CD14-positive monocyte (primary cell): ENCODE results near the gene PDCD11. TPM values are rescaled to one million over a fixed set of nuclear protein-coding genes. Genes with fewer than 3 reads are reported as not detected.
A peak's percentile ranks its signal among the peaks of the same experiment; 100 is the strongest.

Experiments
- DNase-seq, 3 donors: peaks; one replicate each; pipeline ENCODE4 v3.0.0-alpha.2; 2011 to 2022
- H2AFZ ChIP-seq: 2 replicates; pipeline ENCODE4 v1.6.0; 2012; ENCODE audit warnings: mild to moderate bottlenecking, low read depth, low read length, inconsistent platforms; ENCODE audit not compliant: insufficient read depth, poor library complexity, severe bottlenecking
- H3K27ac ChIP-seq, 2 donors: 1 replicate in 1 of 2; 2 replicates in 1 of 2; pipeline ENCODE4 v1.5.1; 2012 to 2013; ENCODE audit warnings: low read length in 2 of 2, control low read depth in 1 of 2, inconsistent platforms in 1 of 2, low read depth in 1 of 2, mild to moderate bottlenecking in 1 of 2
- H3K27me3 ChIP-seq, 2 donors: one replicate each; pipeline versions ENCODE4 v1.6.0 to v1.6.1; 2011 to 2013; ENCODE audit warnings: low read length in 2 of 2; ENCODE audit not compliant: control insufficient read depth in 2 of 2, insufficient read depth in 2 of 2
- H3K36me3 ChIP-seq, 2 donors: replicated peaks in 1 of 2; 1 replicate in 1 of 2; 2 replicates in 1 of 2; pipeline versions ENCODE4 v1.5.1 to v1.6.1; 2012 to 2013; ENCODE audit warnings: low read length in 2 of 2, control low read depth in 1 of 2, inconsistent platforms in 1 of 2, mild to moderate bottlenecking in 1 of 2; ENCODE audit not compliant: insufficient read depth in 2 of 2, control insufficient read depth in 1 of 2
- H3K4me1 ChIP-seq, 2 donors: 1 replicate in 1 of 2; 2 replicates in 1 of 2; pipeline versions ENCODE4 v1.5.1 to v1.6.1; 2012 to 2013; ENCODE audit warnings: low read length in 2 of 2, control low read depth in 1 of 2, inconsistent platforms in 1 of 2, mild to moderate bottlenecking in 1 of 2, moderate library complexity in 1 of 2; ENCODE audit not compliant: insufficient read depth in 2 of 2, control insufficient read depth in 1 of 2
- H3K4me2 ChIP-seq: replicated peaks from 2 replicates; pipeline ENCODE3; 2012; ENCODE audit warnings: low read length, moderate library complexity, mild to moderate bottlenecking; ENCODE audit not compliant: poor library complexity, severe bottlenecking; ENCODE audit errors: extremely low read depth
- H3K4me3 ChIP-seq, 3 experiments: fragments of 200-600 bp in 1 of 3; sonication (generic) in 1 of 3; replicated peaks in 1 of 3; 1 replicate in 2 of 3; 2 replicates in 1 of 3; pipeline ENCODE4 v1.5.1; 2011 to 2013; ENCODE audit warnings: low read length in 3 of 3, mild to moderate bottlenecking in 3 of 3, control low read depth in 2 of 3, low read depth in 2 of 3, inconsistent platforms in 1 of 3, moderate library complexity in 1 of 3
- H3K79me2 ChIP-seq: 2 replicates; pipeline ENCODE4 v1.6.0; 2012; ENCODE audit warnings: mild to moderate bottlenecking, control low read depth, inconsistent platforms, low read length, moderate library complexity; ENCODE audit not compliant: insufficient read depth
- H3K9ac ChIP-seq: 2 replicates; pipeline ENCODE4 v1.6.0; 2017; ENCODE audit warnings: low read length, mild to moderate bottlenecking; ENCODE audit not compliant: insufficient read depth, poor library complexity, severe bottlenecking
- H3K9me3 ChIP-seq, 2 donors: replicated peaks in 1 of 2; 1 replicate in 1 of 2; 2 replicates in 1 of 2; pipeline versions ENCODE4 v1.5.1 to v1.6.1; 2012 to 2013; ENCODE audit warnings: low read length in 2 of 2, control low read depth in 1 of 2; ENCODE audit not compliant: control insufficient read depth in 1 of 2, insufficient read depth in 1 of 2
- H4K20me1 ChIP-seq: 2 replicates; pipeline ENCODE4 v1.6.0; 2012; ENCODE audit warnings: mild to moderate bottlenecking, low read length, control low read depth, moderate library complexity; ENCODE audit not compliant: insufficient read depth
- H3K27ac Mint-ChIP-seq, 7 donors: one replicate each; pipeline ENCODE4 v1.8.0; 2020; ENCODE audit warnings: mild to moderate bottlenecking in 7 of 7, mixed read lengths in 7 of 7, moderate library complexity in 6 of 7, inconsistent platforms in 2 of 7
- H3K27me3 Mint-ChIP-seq, 3 donors: one replicate each; pipeline ENCODE4 v1.8.0; 2021 to 2022; ENCODE audit warnings: low read depth in 3 of 3, mild to moderate bottlenecking in 3 of 3, mixed read lengths in 3 of 3, moderate library complexity in 3 of 3, inconsistent platforms in 1 of 3
- H3K36me3 Mint-ChIP-seq, 2 donors: one replicate each; pipeline ENCODE4 v1.8.0; 2020; ENCODE audit warnings: mixed read lengths in 2 of 2, inconsistent platforms in 1 of 2, mild to moderate bottlenecking in 1 of 2
- H3K4me1 Mint-ChIP-seq: one replicate; pipeline ENCODE4 v1.8.0; 2020; ENCODE audit warnings: mild to moderate bottlenecking, mixed read lengths
- H3K4me3 Mint-ChIP-seq, 2 donors: one replicate each; pipeline ENCODE4 v1.8.0; 2020; ENCODE audit warnings: mild to moderate bottlenecking in 2 of 2, mixed read lengths in 2 of 2, moderate library complexity in 1 of 2
- H3K9me3 Mint-ChIP-seq, 7 donors: one replicate each; pipeline ENCODE4 v1.8.0; 2020 to 2022; ENCODE audit warnings: mixed read lengths in 7 of 7, mild to moderate bottlenecking in 6 of 7, moderate library complexity in 6 of 7, inconsistent platforms in 2 of 7
- WGBS: methylation state at CpG from one replicate; pipeline ENCODE4 v1.1.5; 2013; ENCODE audit warnings: missing lambda C conversion rate; ENCODE audit not compliant: insufficient coverage; 5-methylcytosine and 5-hydroxymethylcytosine counted together
- intact Hi-C, 2 donors: fragments of 100-400 bp; cut with micrococcal nuclease; formaldehyde crosslinking; loops; one replicate each; pipeline versions ENCODE4 v1.15.0 to v1.15.1; 2023
- polyA plus RNA-seq, 3 donors: library from polyadenylated mRNA; depleted of rRNA in 1 of 3; unstranded in 2 of 3; stranded (reverse) in 1 of 3; fragments of 300-500 nt in 2 of 3; fragments of >200 nt in 1 of 3; fragmentation: Illumina TruSeq in 2 of 3; gene quantifications; 1 replicate in 2 of 3; 2 replicates in 1 of 3; pipeline ENCODE4 v1.2.3, GENCODE V29; 2012 to 2021
- TF ChIP-seq, protein P1 (sequence below): fragments of 200-600 bp; IDR thresholded peaks from one replicate; pipeline ENCODE4 v1.8.0; 2022; ENCODE audit warnings: antibody characterized with exemption, mild to moderate bottlenecking

The PDCD11 gene
- polyA plus RNA-seq, 3 donors: 2.9 to 9.7 (median 3.3) TPM

DNA sequence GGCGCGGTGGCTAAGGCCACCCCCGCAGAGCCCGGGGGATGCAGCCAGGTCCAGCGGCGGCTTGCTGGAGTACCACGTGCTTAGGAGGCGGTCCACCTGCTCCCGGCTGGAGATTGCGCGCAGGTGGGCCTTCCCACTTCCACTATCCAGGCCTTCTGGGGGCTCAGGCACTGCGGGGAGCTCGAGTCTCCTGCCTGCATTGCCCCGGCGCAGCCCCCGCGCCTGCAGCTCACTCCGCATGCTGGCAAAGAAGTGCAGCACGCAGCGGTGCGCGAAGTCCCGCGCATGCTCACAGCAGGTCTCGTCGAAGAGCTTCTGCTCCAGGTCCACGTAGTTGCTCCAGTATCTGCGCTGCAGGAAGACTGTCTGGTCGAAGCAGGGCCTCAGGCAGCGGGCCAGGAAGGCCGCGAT lies 76.8 kb downstream of the PDCD11 start:
- H3K4me2 ChIP-seq: no peak overlapping the region
- H3K27me3 ChIP-seq: no peaks in the 10 kb centered on the region
- H3K4me3 Mint-ChIP-seq: no peak overlapping the region
- H3K9ac ChIP-seq: no peak overlapping the region
- H3K79me2 ChIP-seq: no peaks in the 10 kb centered on the region
- no peaks in the 10 kb centered on the region for H3K36me3 ChIP-seq
- no peak overlapping the region for H3K4me3 ChIP-seq
- peaks cover 0 to 9% (median 3%) of the 10 kb centered on the region in 7 donors for H3K9me3 Mint-ChIP-seq
- H3K27ac ChIP-seq: peak overlapping the region; percentile 90
- H2AFZ ChIP-seq: no peak overlapping the region
- no peaks in the 10 kb centered on the region for H3K9me3 ChIP-seq
- TF ChIP-seq, protein P1, sequence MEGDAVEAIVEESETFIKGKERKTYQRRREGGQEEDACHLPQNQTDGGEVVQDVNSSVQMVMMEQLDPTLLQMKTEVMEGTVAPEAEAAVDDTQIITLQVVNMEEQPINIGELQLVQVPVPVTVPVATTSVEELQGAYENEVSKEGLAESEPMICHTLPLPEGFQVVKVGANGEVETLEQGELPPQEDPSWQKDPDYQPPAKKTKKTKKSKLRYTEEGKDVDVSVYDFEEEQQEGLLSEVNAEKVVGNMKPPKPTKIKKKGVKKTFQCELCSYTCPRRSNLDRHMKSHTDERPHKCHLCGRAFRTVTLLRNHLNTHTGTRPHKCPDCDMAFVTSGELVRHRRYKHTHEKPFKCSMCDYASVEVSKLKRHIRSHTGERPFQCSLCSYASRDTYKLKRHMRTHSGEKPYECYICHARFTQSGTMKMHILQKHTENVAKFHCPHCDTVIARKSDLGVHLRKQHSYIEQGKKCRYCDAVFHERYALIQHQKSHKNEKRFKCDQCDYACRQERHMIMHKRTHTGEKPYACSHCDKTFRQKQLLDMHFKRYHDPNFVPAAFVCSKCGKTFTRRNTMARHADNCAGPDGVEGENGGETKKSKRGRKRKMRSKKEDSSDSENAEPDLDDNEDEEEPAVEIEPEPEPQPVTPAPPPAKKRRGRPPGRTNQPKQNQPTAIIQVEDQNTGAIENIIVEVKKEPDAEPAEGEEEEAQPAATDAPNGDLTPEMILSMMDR: no peak
- DNase-seq: no peak
- no peaks in the 10 kb centered on the region for H4K20me1 ChIP-seq
- WGBS: 96% methylated on average over 30 of the region's 32 CpGs
- peak overlapping the region in 2 of 7 donors; percentile 32 to 53 for H3K27ac Mint-ChIP-seq
- H3K4me1 ChIP-seq: peaks cover 58 to 63% of the 10 kb centered on the region in 2 donors
- peaks cover 50% of the 10 kb centered on the region for H3K4me1 Mint-ChIP-seq
- intact Hi-C loops: no loop called here
- peaks cover 0 to 5% of the 10 kb centered on the region in 2 donors for H3K36me3 Mint-ChIP-seq
- peaks cover 0 to 8% (median 0%) of the 10 kb centered on the region in 3 donors for H3K27me3 Mint-ChIP-seq

DNA sequence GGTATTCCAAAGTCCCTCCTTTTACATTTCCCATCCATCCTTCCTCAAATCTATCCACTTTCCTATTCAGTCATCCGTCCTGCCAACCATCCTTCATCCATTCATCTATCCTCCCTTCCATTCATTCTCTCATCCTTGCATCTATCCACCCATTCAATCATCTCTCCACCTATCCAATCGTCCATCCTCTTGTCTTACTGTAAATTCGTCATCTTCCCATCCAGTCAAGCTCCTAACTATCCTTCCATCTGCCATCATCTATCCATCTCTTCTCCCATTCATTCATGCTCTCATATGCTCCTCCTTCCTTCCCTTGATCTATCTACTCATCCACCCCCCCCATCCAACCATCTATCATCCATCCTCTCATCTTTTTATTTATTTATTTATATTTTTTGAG lies 77.7 kb downstream of the PDCD11 start:
- Histone ChIP-seq H3K27me3 (no peaks in the 10 kb centered on the region), H3K27ac (no peak overlapping the region), H3K36me3 (no peaks in the 10 kb centered on the region), H4K20me1 (no peaks in the 10 kb centered on the region), H3K4me1 (peaks cover 51 to 59% of the 10 kb centered on the region in 2 donors), H3K9me3 (no peaks in the 10 kb centered on the region), H2AFZ (no peak overlapping the region), H3K79me2 (no peaks in the 10 kb centered on the region), H3K9ac (no peak overlapping the region), H3K4me3 (no peak overlapping the region), H3K4me2 (no peak overlapping the region)
- no peak for DNase-seq
- peak overlapping the region in 1 of 7 donors; percentile 3 for H3K27ac Mint-ChIP-seq
- TF ChIP-seq, protein P1: no peak
- intact Hi-C loops: no loop called here
- H3K36me3 Mint-ChIP-seq: peaks cover 0 to 5% of the 10 kb centered on the region in 2 donors
- peaks cover 0 to 9% (median 3%) of the 10 kb centered on the region in 7 donors for H3K9me3 Mint-ChIP-seq
- WGBS: 98% methylated on average over 3 of the region's 3 CpGs
- H3K27me3 Mint-ChIP-seq: peaks cover 0 to 8% (median 0%) of the 10 kb centered on the region in 3 donors
- H3K4me3 Mint-ChIP-seq: no peak overlapping the region
- peaks cover 42% of the 10 kb centered on the region for H3K4me1 Mint-ChIP-seq
